BE2C (cell line): ENCODE measurements around the gene UNC13B.

Experiments
- DNase-seq: peaks from one replicate; pipeline ENCODE4 v3.0.0-alpha.2; 2020
- H3K27me3 ChIP-seq: fragments of 250-450 bp; sonication (Bioruptor Pico); 2 replicates; pipeline ENCODE4 v1.5.1; 2020; ENCODE audit warnings: mild to moderate bottlenecking
- H3K36me3 ChIP-seq: fragments of 250-450 bp; sonication (Bioruptor Pico); 2 replicates; pipeline ENCODE4 v1.5.1; 2020; ENCODE audit warnings: mild to moderate bottlenecking
- H3K4me1 ChIP-seq: fragments of 250-450 bp; sonication (Bioruptor Pico); 2 replicates; pipeline ENCODE4 v1.5.1; 2020
- H3K4me3 ChIP-seq: 2 replicates; pipeline ENCODE4 v1.5.1; 2011; ENCODE audit warnings: low read depth, low read length
- H3K9me3 ChIP-seq: fragments of 250-450 bp; sonication (Bioruptor Pico); 2 replicates; pipeline ENCODE4 v1.5.1; 2020
- TF ChIP-seq, protein P1 (sequence below): IDR thresholded peaks from 2 replicates; pipeline ENCODE4 v1.5.1; 2012; ENCODE audit warnings: mild to moderate bottlenecking, low read depth, low read length

The UNC13B gene

DNA sequence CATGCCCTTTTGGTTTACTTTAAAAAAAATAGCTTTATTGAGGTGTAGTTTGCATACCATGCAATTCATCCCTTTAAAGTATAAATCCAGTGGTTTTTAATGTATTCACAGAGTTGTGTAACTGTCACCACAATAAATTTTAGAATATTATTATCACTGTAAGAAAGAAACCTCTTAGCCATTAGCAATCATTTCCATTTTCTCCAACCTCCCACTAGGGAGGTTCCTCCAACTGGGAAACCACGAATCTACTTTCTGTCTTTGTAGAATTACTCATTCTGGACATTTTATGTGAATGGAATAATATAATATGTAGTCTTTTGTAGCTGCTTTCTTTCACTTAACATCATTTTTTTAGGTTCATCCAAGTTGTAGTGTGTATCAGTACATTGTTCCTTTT, 43.5 kb downstream of the UNC13B start:
- TF ChIP-seq, protein P1, sequence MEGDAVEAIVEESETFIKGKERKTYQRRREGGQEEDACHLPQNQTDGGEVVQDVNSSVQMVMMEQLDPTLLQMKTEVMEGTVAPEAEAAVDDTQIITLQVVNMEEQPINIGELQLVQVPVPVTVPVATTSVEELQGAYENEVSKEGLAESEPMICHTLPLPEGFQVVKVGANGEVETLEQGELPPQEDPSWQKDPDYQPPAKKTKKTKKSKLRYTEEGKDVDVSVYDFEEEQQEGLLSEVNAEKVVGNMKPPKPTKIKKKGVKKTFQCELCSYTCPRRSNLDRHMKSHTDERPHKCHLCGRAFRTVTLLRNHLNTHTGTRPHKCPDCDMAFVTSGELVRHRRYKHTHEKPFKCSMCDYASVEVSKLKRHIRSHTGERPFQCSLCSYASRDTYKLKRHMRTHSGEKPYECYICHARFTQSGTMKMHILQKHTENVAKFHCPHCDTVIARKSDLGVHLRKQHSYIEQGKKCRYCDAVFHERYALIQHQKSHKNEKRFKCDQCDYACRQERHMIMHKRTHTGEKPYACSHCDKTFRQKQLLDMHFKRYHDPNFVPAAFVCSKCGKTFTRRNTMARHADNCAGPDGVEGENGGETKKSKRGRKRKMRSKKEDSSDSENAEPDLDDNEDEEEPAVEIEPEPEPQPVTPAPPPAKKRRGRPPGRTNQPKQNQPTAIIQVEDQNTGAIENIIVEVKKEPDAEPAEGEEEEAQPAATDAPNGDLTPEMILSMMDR = no peak
- Histone ChIP-seq H3K9me3 (peaks cover 16% of the 10 kb centered on the region), H3K27me3 (no peaks in the 10 kb centered on the region), H3K4me3 (no peak overlapping the region), H3K4me1 (no peaks in the 10 kb centered on the region), H3K36me3 (no peaks in the 10 kb centered on the region)
- DNase-seq = no peak

DNA sequence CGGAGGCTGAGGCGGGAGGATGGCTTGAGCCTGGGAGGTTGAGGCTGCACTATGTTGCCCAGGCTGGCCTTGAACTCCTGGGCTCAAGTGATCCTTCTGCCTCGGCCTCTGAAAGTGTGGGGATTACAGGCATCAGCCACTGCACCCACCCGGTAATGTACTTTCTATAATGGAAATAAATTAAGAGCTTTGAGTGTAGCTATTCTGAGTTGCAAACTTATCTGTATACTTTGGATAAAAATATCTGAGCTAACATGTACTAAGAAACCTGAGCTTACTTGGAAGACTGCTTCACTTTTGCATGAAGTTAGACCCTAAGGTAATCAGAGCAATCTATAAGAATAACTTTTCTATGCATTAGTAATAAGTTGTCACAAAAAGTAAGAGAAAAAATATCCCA, 50.0 kb downstream of the UNC13B start:
- TF ChIP-seq, protein P1 = no peak
- no peak for DNase-seq
- Histone ChIP-seq H3K4me1 (no peaks in the 10 kb centered on the region), H3K36me3 (no peaks in the 10 kb centered on the region), H3K9me3 (no peaks in the 10 kb centered on the region), H3K4me3 (no peak overlapping the region), H3K27me3 (no peaks in the 10 kb centered on the region)

DNA sequence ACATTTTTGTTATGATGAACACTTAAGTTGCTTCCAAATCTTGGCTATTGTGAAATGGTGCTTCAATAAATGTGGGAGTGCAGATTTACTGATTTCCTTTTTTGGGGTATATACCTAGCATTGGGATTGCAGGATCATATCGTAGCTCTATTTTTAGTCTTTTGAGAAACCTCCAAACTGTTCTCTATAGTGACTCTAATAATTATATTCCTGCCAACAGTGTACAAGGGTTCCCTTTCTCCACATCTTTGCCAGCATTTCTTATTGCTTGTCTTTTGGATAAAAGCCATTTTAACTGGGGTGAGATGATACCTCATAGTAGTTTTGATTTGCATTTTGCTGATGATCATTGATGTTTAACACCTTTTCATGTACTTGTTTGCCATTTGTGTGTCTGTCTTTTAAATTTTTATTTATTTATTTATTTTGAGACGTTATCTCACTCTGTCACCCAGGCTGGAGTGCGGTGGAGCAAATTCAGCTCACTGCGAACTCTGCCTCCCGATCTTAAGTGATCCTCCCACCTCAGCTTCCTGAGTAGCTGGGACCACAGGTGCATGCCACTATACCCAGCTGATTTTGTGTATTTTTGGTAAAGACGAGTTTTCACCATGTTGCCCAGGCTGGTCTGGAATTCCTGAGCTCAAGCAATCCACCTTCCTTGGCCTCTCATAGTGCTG, 59.0 kb downstream of the UNC13B start:
- DNase-seq = no peak
- Histone ChIP-seq H3K27me3 (no peaks in the 10 kb centered on the region), H3K9me3 (no peaks in the 10 kb centered on the region)

DNA sequence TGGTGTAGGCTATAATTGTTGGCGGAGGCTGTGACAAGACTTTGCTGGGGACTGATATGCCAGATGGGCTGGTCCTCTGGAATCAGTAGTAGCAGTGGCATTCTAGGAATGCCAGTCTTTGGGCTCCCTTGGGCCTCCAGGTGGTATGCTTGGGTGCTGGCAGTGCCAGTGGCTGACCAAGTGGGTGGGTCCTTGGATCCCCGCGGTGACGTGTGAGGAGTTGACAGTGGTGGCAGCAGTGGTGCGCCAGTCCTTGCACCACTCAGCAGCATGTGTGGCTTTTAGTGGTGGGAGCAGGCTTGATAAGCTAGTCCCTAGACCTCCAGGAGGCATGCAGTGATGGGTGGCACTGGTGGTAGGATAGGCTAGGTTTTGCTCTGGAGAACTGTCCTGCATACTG, 63.9 kb downstream of the UNC13B start:
- H3K4me1 ChIP-seq = no peaks in the 10 kb centered on the region
- no peaks in the 10 kb centered on the region for H3K36me3 ChIP-seq
- TF ChIP-seq, protein P1 = no peak
- no peaks in the 10 kb centered on the region for H3K27me3 ChIP-seq
- no peaks in the 10 kb centered on the region for H3K9me3 ChIP-seq
- no peak for DNase-seq
- H3K4me3 ChIP-seq = no peak overlapping the region

More for the DNA sequence above, 59.0 kb downstream of the UNC13B start:
- no peak overlapping the region for H3K4me3 ChIP-seq
- no peaks in the 10 kb centered on the region for H3K36me3 ChIP-seq
- TF ChIP-seq, protein P1 = no peak
- H3K4me1 ChIP-seq = no peaks in the 10 kb centered on the region

DNA sequence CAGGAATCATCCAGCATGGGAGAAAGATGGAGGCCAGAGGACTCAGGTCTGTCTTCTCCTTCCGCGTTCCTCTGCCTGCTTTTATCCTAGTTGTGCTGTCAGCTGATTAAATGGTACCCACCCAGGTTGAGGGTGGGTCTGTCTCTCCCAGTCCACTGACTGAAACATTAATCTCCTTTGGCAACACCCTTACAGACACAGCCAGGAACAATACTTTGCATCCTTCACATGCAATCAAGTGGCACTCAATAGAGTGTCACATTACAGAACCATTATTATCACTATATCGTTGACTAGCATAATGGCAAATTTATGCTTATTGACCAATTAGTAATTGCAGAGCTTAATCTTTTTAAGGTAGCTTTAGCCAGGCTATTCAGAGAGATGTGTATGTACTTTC, 64.8 kb downstream of the UNC13B start:
- Histone ChIP-seq H3K27me3 (no peaks in the 10 kb centered on the region), H3K36me3 (no peaks in the 10 kb centered on the region), H3K4me3 (no peak overlapping the region), H3K4me1 (no peaks in the 10 kb centered on the region), H3K9me3 (no peaks in the 10 kb centered on the region)
- DNase-seq = no peak
- TF ChIP-seq, protein P1 = no peak

- Histone ChIP-seq H3K9me3 (no peaks in the 10 kb centered on the region), H3K27me3 (no peaks in the 10 kb centered on the region), H3K4me1 (no peaks in the 10 kb centered on the region), H3K4me3 (no peak overlapping the region), H3K36me3 (no peaks in the 10 kb centered on the region)
- TF ChIP-seq, protein P1 = no peak
- no peak for DNase-seq
Observed at GRCh38 chr9:35227284-35227683, 65.5 kb downstream of the UNC13B start.
